ENCODE data around the gene MANBA. TPM values are rescaled to one million over a fixed set of nuclear protein-coding genes. Genes with fewer than 3 reads are reported as not detected.
A peak's percentile ranks its signal among the peaks of the same experiment; 100 is the strongest.

The MANBA gene
- total and polyA plus RNA-seq, 2 of the 4 experiments (the other 2 are of a cell fraction): 11.5 to 17.2 TPM

DNA sequence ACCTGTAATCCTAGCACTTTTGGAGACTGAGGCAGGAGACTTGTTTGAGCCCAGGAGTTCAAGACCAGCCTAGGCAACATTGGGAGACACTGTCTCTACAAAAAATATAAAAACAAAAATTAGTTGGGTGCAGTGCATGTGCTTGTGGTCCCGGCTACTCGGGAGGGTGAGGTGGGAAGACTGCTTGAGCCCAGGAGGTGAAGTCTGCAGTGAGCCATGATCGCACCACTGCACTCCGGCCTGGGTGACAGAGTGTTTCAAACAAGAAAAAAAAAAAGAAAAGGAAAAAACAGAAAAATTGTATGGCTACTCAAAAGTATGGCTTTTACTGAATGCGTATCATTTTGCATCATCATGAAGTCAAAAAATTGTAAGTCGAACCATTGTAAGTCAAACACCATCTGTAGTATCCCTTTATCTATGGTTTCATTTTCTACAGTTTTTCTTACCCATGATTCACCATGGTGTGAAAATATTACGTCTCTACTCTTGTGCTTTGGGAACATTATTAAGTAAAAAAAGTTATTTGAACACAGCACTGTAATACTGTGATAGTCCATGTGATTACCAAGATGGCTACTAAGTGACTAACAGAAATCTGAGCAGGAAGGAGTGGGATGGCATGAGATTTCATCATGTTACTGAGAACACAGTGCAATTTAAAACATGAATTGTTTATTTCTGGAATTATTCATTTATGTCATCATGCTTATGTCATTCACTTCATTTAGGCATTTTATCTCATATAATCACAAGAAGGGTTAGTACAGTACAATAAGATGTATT is 26.5 kb upstream of the MANBA start:
- no peak overlapping the region for H2AK9ac ChIP-seq (replicated peaks; ENCODE audit: low read depth, low read length, poor library complexity)
- H2BK5ac ChIP-seq (ENCODE audit: low read depth, low read length, poor library complexity, severe bottlenecking): peak overlapping the region; percentile 0
- ChIA-PET POLR2A (ENCODE audit: unreplicated experiment) (no interaction called here), CTCF (no interaction called here)
- peaks cover 3% of the 10 kb centered on the region; the same call in 1 of the 2 replicates for H3K9me1 ChIP-seq (ENCODE audit: insufficient read depth, low read length)
- no peak overlapping the region for H3K4ac ChIP-seq (ENCODE audit: low read depth, low read length)
- no peak overlapping the region for H4K91ac ChIP-seq (ENCODE audit: insufficient read depth, low read depth, low read length)
- dilution Hi-C loops (cut with HindIII; ENCODE audit: low sequenced_read_pairs, unreplicated experiment) (no loop called here), intact Hi-C loops (cut with micrococcal nuclease) (no loop called here), in situ Hi-C loops (cut with MboI; ENCODE audit: low sequenced_read_pairs) (no loop called here)
- DNase-seq (peak; percentile 92), ATAC-seq (ENCODE audit: low read depth) (peak; percentile 54)
- H3K79me1 ChIP-seq (ENCODE audit: low read depth in 1 of 2, low read length in 2 of 2): peaks cover under 1 to 6% of the 10 kb centered on the region in 2 experiments; a peak in 2 of 4 replicates
- H3K23ac ChIP-seq (ENCODE audit: low read depth, low read length): no peak overlapping the region
- H3K56ac ChIP-seq (ENCODE audit: extremely low read depth, insufficient read depth, low read length): no peak overlapping the region
- no peak overlapping the region for H3K4me3 ChIP-seq (ENCODE audit: insufficient read depth, low read depth, low read length)
- no peak overlapping the region for H2BK120ac ChIP-seq (ENCODE audit: low read depth, low read length)
- H2BK20ac ChIP-seq (ENCODE audit: low read depth, low read length): no peak overlapping the region
- no peak overlapping the region for H3K14ac ChIP-seq (replicated peaks; ENCODE audit: low read depth, low read length)
- 100% methylated on average over 3 of the region's 7 CpGs; no CpG with 5 or more reads in 1 of the 2 experiments for WGBS, 2 experiments (ENCODE audit: extremely low coverage in 2 of 2, insufficient read length in 1 of 2)
- no peak overlapping the region for H3K9ac ChIP-seq (ENCODE audit: low read depth, low read length)
- H4K20me1 ChIP-seq (ENCODE audit: insufficient read depth, low read length): no peaks in the 10 kb centered on the region
- H3K27me3 ChIP-seq (ENCODE audit: control insufficient read depth, insufficient read depth, low read length): no peaks in the 10 kb centered on the region
- H3K18ac ChIP-seq (ENCODE audit: low read depth, low read length): no peak overlapping the region; the same call in 1 of the 2 replicates
- H3K9me3 ChIP-seq (ENCODE audit: control insufficient read depth, insufficient read depth, low read length): no peaks in the 10 kb centered on the region; the same call in 1 of the 2 replicates
- H2BK15ac ChIP-seq (ENCODE audit: low read depth, low read length): no peak overlapping the region
- H4K5ac ChIP-seq (ENCODE audit: low read depth, low read length): no peak overlapping the region
- no peak overlapping the region for H2AFZ ChIP-seq (replicated peaks; ENCODE audit: low read length, poor library complexity)
- H3K4me1 ChIP-seq (ENCODE audit: control insufficient read depth, insufficient read depth, low read length): no peaks in the 10 kb centered on the region
- peaks cover 5% of the 10 kb centered on the region for H3K36me3 ChIP-seq (ENCODE audit: control insufficient read depth, insufficient read depth, low read length)
- no peak overlapping the region for H2AK5ac ChIP-seq (ENCODE audit: low read depth, low read length)
- H3K4me2 ChIP-seq (ENCODE audit: low read depth, low read length): no peak overlapping the region
- 0 out of 2 replicates have a peak overlapping the region, but pooled peaks have one; percentile 20 for H3K27ac ChIP-seq (ENCODE audit: insufficient read depth, low read length)
- H4K8ac ChIP-seq (ENCODE audit: low read depth in 2 of 2, low read length in 2 of 2): no peak overlapping the region
- no TSS peak for BruUV-seq (replicated peaks)
- TF ChIP-seq CEBPB (IDR thresholded peaks at IDR 0.05; ENCODE audit: low read depth, low read length) (peak; percentile 96), POLR2A (IDR thresholded peaks at IDR 0.05; ENCODE audit: low read depth, low read length) (peak; percentile 40; the same call in 1 of the 2 replicates), MXI1 (IDR thresholded peaks at IDR 0.05; ENCODE audit: borderline replicate concordance, low read depth, low read length) (no peak)
